HepG2 (cell line): Measurements from ENCODE around the gene CCDC69. TPM values are rescaled to one million over a fixed set of nuclear protein-coding genes. Genes with fewer than 3 reads are reported as not detected.

ENCODE experiments used
- AHR ChIP-seq: IDR thresholded peaks from 2 replicates; pipeline ENCODE4 v1.6.1; 2018; ENCODE audit warnings: missing genetic modification reagents, missing compliant biosample characterization
- CHD2 ChIP-seq: IDR thresholded peaks from 2 replicates; pipeline ENCODE4 v1.6.1; 2011; ENCODE audit warnings: low read depth, low read length, improper control_type of control experiment
- GTF2F1 ChIP-seq: fragments of 150-350 bp; IDR thresholded peaks from 2 replicates; pipeline ENCODE4 v1.6.1; 2014; ENCODE audit warnings: low read length
- HMG20A ChIP-seq: IDR thresholded peaks from 2 replicates; pipeline ENCODE4 v1.6.1; 2016; ENCODE audit warnings: borderline replicate concordance
- HNRNPH1 ChIP-seq: fragments of 200-400 bp; formaldehyde crosslinking; optimal IDR thresholded peaks from 2 replicates; pipeline ENCODE3; 2017; ENCODE audit warnings: mild to moderate bottlenecking, low read depth, low read length
- KLF6 ChIP-seq: IDR thresholded peaks from 2 replicates; pipeline ENCODE4 v1.8.0; 2016; ENCODE audit warnings: missing biosample characterization, missing genetic modification reagents
- MTF1 ChIP-seq: sonication (generic); formaldehyde crosslinking; IDR thresholded peaks from 2 replicates; pipeline ENCODE4 v1.5.0; 2020; ENCODE audit warnings: missing genetic modification reagents
- NFYB ChIP-seq: sonication (generic); formaldehyde crosslinking; IDR thresholded peaks from 2 replicates; pipeline ENCODE4 v1.4.0; 2020; ENCODE audit warnings: missing genetic modification reagents
- NRL ChIP-seq: sonication (generic); formaldehyde crosslinking; IDR thresholded peaks from 2 replicates; pipeline ENCODE4 v1.5.0; 2020; ENCODE audit warnings: missing genetic modification reagents, mild to moderate bottlenecking, moderate library complexity, borderline replicate concordance
- SP1 ChIP-seq, 2 experiments: fragments of 450-650 bp in 1 of 2; sonication (generic) in 1 of 2; formaldehyde crosslinking in 1 of 2; IDR thresholded peaks; 2 replicates each; pipeline versions ENCODE4 v1.4.0 to v1.6.1; 2016 to 2020; ENCODE audit warnings: missing genetic modification reagents in 1 of 2
- SP140L ChIP-seq: sonication (generic); formaldehyde crosslinking; IDR thresholded peaks from 2 replicates; pipeline ENCODE4 v1.4.0; 2020; ENCODE audit warnings: missing genetic modification reagents, borderline replicate concordance
- TFDP1 ChIP-seq: IDR thresholded peaks from 2 replicates; pipeline ENCODE4 v1.6.1; 2016; ENCODE audit warnings: missing compliant biosample characterization, missing genetic modification reagents, borderline replicate concordance
- ZFP36 ChIP-seq: fragments of 150-350 bp; IDR thresholded peaks from 2 replicates; pipeline ENCODE4 v1.6.1; 2018; ENCODE audit warnings: borderline replicate concordance, low read length, low read depth; ENCODE audit not compliant: partially characterized antibody
- ZHX2 ChIP-seq, 2 experiments: sonication (generic) in 1 of 2; formaldehyde crosslinking in 1 of 2; IDR thresholded peaks; 2 replicates each; pipeline versions ENCODE4 v1.6.1 to v1.9.0; 2014 to 2022; ENCODE audit warnings: antibody characterized with exemption in 1 of 2, borderline replicate concordance in 1 of 2, inconsistent platforms in 1 of 2, low read depth in 1 of 2, missing genetic modification reagents in 1 of 2
- ZNF205 ChIP-seq: IDR thresholded peaks from 2 replicates; pipeline ENCODE4 v1.6.1; 2018; ENCODE audit warnings: missing biosample characterization, missing genetic modification reagents
- ZNF260 ChIP-seq: sonication (generic); formaldehyde crosslinking; IDR thresholded peaks from 2 replicates; pipeline ENCODE4 v1.4.0; 2020; ENCODE audit warnings: missing genetic modification reagents, low read depth, mild to moderate bottlenecking, borderline replicate concordance
- ZNF333 ChIP-seq: sonication (generic); formaldehyde crosslinking; IDR thresholded peaks from 2 replicates; pipeline ENCODE4 v1.4.0; 2020; ENCODE audit warnings: mild to moderate bottlenecking, missing genetic modification reagents, borderline replicate concordance
- ZNF510 ChIP-seq: sonication (generic); formaldehyde crosslinking; IDR thresholded peaks from 2 replicates; pipeline ENCODE4 v1.4.0; 2020; ENCODE audit warnings: low read depth, mild to moderate bottlenecking, missing genetic modification reagents
- ZNF724P ChIP-seq: sonication (generic); formaldehyde crosslinking; IDR thresholded peaks from 2 replicates; pipeline ENCODE4 v1.8.0; 2022; ENCODE audit warnings: missing genetic modification reagents, borderline replicate concordance
- ZSCAN5A ChIP-seq: sonication (generic); formaldehyde crosslinking; IDR thresholded peaks from 2 replicates; pipeline ENCODE4 v1.8.0; 2022; ENCODE audit warnings: mild to moderate bottlenecking, missing genetic modification reagents, borderline replicate concordance
- polyA plus RNA-seq, 8 experiments: library from polyadenylated mRNA; depleted of rRNA in 3 of 8; stranded (reverse) in 7 of 8; unstranded in 1 of 8; fragments of >200 nt; fragmentation: Illumina TruSeq in 4 of 8; extraction: Trizol in 4 of 8; gene quantifications; 2 replicates each; pipeline versions ENCODE4 v1.2.1 to v1.2.3, GENCODE V29; 2011 to 2016; ENCODE audit warnings: low read depth in 4 of 8, missing spikeins in 1 of 8, mixed read lengths in 1 of 8; ENCODE audit not compliant: insufficient read depth in 1 of 8
- total RNA-seq, 5 experiments: library from RNA; depleted of rRNA; stranded (reverse); fragments of >200 nt; fragmentation: Illumina TruSeq; extraction: Trizol; gene quantifications; 2 replicates each; pipeline ENCODE4 v1.2.3, GENCODE V29; 2016; ENCODE audit warnings: low read depth in 1 of 5

CCDC69 gene
- total and polyA plus RNA-seq, 2 of the 13 experiments (the other 11 are each of a cell fraction or from before 2014, with no cell fraction given) = 12.2 to 45.2 TPM

GRCh38 chr5:151155775-151156506 is 68.0 kb downstream of the CCDC69 start (continued):
- TF ChIP-seq ZHX2 (IDR thresholded peaks at IDR 0.05; ENCODE audit: low read depth) = no peak
- TF ChIP-seq ZHX2 (CRISPR knock-in tag; IDR thresholded peaks at IDR 0.05; ENCODE audit: borderline replicate concordance) = no peak
- no peak for TF ChIP-seq ZFP36
- TF ChIP-seq SP140L = no peak
- no peak for TF ChIP-seq TFDP1 (CRISPR knock-in tag)
- TF ChIP-seq NRL (CRISPR knock-in tag) = peak; percentile 22; the same call in 1 of the 2 replicates
- TF ChIP-seq ZNF724P (CRISPR knock-in tag) = no peak
- no peak for TF ChIP-seq SP1 (IDR thresholded peaks at IDR 0.05)
- TF ChIP-seq SP1 (CRISPR knock-in tag; IDR thresholded peaks at IDR 0.05) = no peak
- no peak for TF ChIP-seq CHD2
- no peak for TF ChIP-seq ZNF260 (CRISPR knock-in tag)
- no peak; the same call in 1 of the 2 replicates for TF ChIP-seq HMG20A (CRISPR knock-in tag)
- TF ChIP-seq MTF1 = no peak
- no peak for TF ChIP-seq ZNF205 (CRISPR knock-in tag)
- no peak for TF ChIP-seq ZNF510 (CRISPR knock-in tag)
- TF ChIP-seq KLF6 (CRISPR knock-in tag) = no peak
- TF ChIP-seq GTF2F1 = no peak
- TF ChIP-seq AHR (CRISPR knock-in tag) = no peak
- TF ChIP-seq ZNF333 (CRISPR knock-in tag) = 0 out of 2 replicates have a peak, but pooled peaks have one; percentile 25
- TF ChIP-seq HNRNPH1 = no peak
- no peak for TF ChIP-seq NFYB (CRISPR knock-in tag)
- TF ChIP-seq ZSCAN5A (CRISPR knock-in tag) = no peak
